OCI-LY3 (cell line): ENCODE results near the gene KCNG3.

Experiments used
- H2AFZ ChIP-seq: fragments of 200-600, 300-600 bp; shearing (Covaris generic); 2 replicates; pipeline ENCODE4 v1.6.0; 2014; ENCODE audit warnings: antibody characterized with exemption, low read depth, low read length
- H3K27ac ChIP-seq: fragments of 200-600, 300-600 bp; sonication (generic); 2 replicates; pipeline ENCODE4 v1.5.1; 2014; ENCODE audit warnings: mild to moderate bottlenecking, low read length, moderate library complexity, mixed read lengths
- H3K27me3 ChIP-seq: fragments of 200-600, 300-600 bp; sonication (generic); 2 replicates; pipeline ENCODE4 v1.6.1; 2014; ENCODE audit warnings: low read depth, low read length, mixed read lengths
- H3K36me3 ChIP-seq: fragments of 200-600, 300-600 bp; sonication (generic); replicated peaks from 2 replicates; pipeline ENCODE3; 2014; ENCODE audit warnings: low read depth, low read length, mixed read lengths
- H3K4me1 ChIP-seq: fragments of 300-600, 200-600 bp; sonication (generic); 2 replicates; pipeline ENCODE4 v1.6.1; 2014; ENCODE audit warnings: low read length, mixed read lengths
- H3K4me2 ChIP-seq: fragments of 200-600, 300-600 bp; sonication (generic); 2 replicates; pipeline ENCODE4 v1.6.1; 2014; ENCODE audit warnings: low read length, mixed read lengths
- H3K4me3 ChIP-seq: fragments of 300-600, 200-600 bp; sonication (generic); 2 replicates; pipeline ENCODE4 v1.5.1; 2014; ENCODE audit warnings: antibody characterized with exemption, mild to moderate bottlenecking, low read length, moderate library complexity
- H3K79me2 ChIP-seq: fragments of 300-600, 200-600 bp; shearing (Covaris generic); 2 replicates; pipeline ENCODE4 v1.6.1; 2014; ENCODE audit warnings: mild to moderate bottlenecking, low read length, mixed read lengths
- H3K9ac ChIP-seq: fragments of 300-600, 200-600 bp; shearing (Covaris generic); 2 replicates; pipeline ENCODE4 v1.6.0; 2014; ENCODE audit warnings: mild to moderate bottlenecking, low read length, moderate library complexity
- H3K9me3 ChIP-seq: fragments of 200-600, 300-600 bp; shearing (Covaris generic); 2 replicates; pipeline ENCODE4 v1.6.1; 2014; ENCODE audit warnings: low read length, mixed read lengths; ENCODE audit not compliant: insufficient read depth
- H4K20me1 ChIP-seq: fragments of 200-600, 300-600 bp; sonication (generic); 2 replicates; pipeline ENCODE4 v1.6.1; 2016; ENCODE audit warnings: low read length, mixed read lengths; ENCODE audit not compliant: insufficient read depth
- CTCF ChIP-seq: fragments of 200-600, 300-600 bp; sonication (generic); IDR thresholded peaks from 2 replicates; pipeline ENCODE4 v1.5.1; 2014; ENCODE audit warnings: antibody characterized with exemption, low read length, low read depth
- EZH2phosphoT487 ChIP-seq: fragments of 200-600 bp; shearing (Covaris generic); IDR thresholded peaks from 2 replicates; pipeline ENCODE4 v1.6.1; 2018; ENCODE audit warnings: antibody characterized with exemption, mixed run types, low read depth

The KCNG3 gene

GRCh38 chr2:42443718-42444399, 49.9 kb downstream of the KCNG3 start:
- Histone ChIP-seq H3K79me2 (no peaks in the 10 kb centered on the region), H3K4me2 (no peak overlapping the region), H3K4me3 (no peak overlapping the region), H3K27ac (no peak overlapping the region), H3K36me3 (no peaks in the 10 kb centered on the region), H3K9ac (no peak overlapping the region), H3K4me1 (no peaks in the 10 kb centered on the region), H3K27me3 (peaks cover 23% of the 10 kb centered on the region), H2AFZ (no peak overlapping the region), H3K9me3 (no peaks in the 10 kb centered on the region), H4K20me1 (no peaks in the 10 kb centered on the region)
- TF ChIP-seq EZH2phosphoT487 (no peak), CTCF (no peak)

- Histone ChIP-seq H3K4me2 (no peak overlapping the region), H2AFZ (no peak overlapping the region), H3K9me3 (no peaks in the 10 kb centered on the region), H3K79me2 (no peaks in the 10 kb centered on the region), H3K36me3 (no peaks in the 10 kb centered on the region), H3K4me1 (peaks cover 4% of the 10 kb centered on the region; the same call in 1 of the 2 replicates), H4K20me1 (no peaks in the 10 kb centered on the region), H3K9ac (no peak overlapping the region), H3K27ac (no peak overlapping the region), H3K4me3 (no peak overlapping the region), H3K27me3 (peaks cover 23% of the 10 kb centered on the region)
- no peak for TF ChIP-seq EZH2phosphoT487
- no peak for TF ChIP-seq CTCF
These were observed 51.0 kb downstream of the KCNG3 start for GRCh38 chr2:42442774-42443173.

GRCh38 chr2:42438685-42439084, 55.1 kb downstream of the KCNG3 start:
- H3K79me2 ChIP-seq: no peaks in the 10 kb centered on the region
- no peak for TF ChIP-seq EZH2phosphoT487
- TF ChIP-seq CTCF: no peak
- peaks cover 4% of the 10 kb centered on the region; the same call in 1 of the 2 replicates for H3K4me1 ChIP-seq
- H2AFZ ChIP-seq: no peak overlapping the region
- no peaks in the 10 kb centered on the region for H3K9me3 ChIP-seq
- H4K20me1 ChIP-seq: no peaks in the 10 kb centered on the region
- H3K27me3 ChIP-seq: peaks cover 25% of the 10 kb centered on the region
- H3K36me3 ChIP-seq: no peaks in the 10 kb centered on the region
- no peak overlapping the region for H3K4me2 ChIP-seq
- H3K27ac ChIP-seq: no peak overlapping the region
- no peak overlapping the region for H3K9ac ChIP-seq
- no peak overlapping the region for H3K4me3 ChIP-seq

GRCh38 chr2:42436370-42436769, 57.4 kb downstream of the KCNG3 start:
- TF ChIP-seq EZH2phosphoT487 (no peak), CTCF (no peak)
- no peak overlapping the region for H2AFZ ChIP-seq
- no peak overlapping the region for H3K4me2 ChIP-seq
- peaks cover 4% of the 10 kb centered on the region; the same call in 1 of the 2 replicates for H3K4me1 ChIP-seq
- H3K27me3 ChIP-seq: peaks cover 10% of the 10 kb centered on the region; the same call in 1 of the 2 replicates
- no peaks in the 10 kb centered on the region for H4K20me1 ChIP-seq
- H3K27ac ChIP-seq: no peak overlapping the region
- no peak overlapping the region for H3K9ac ChIP-seq
- H3K4me3 ChIP-seq: no peak overlapping the region
- H3K9me3 ChIP-seq: no peaks in the 10 kb centered on the region
- no peaks in the 10 kb centered on the region for H3K79me2 ChIP-seq
- no peaks in the 10 kb centered on the region for H3K36me3 ChIP-seq
